Measurements from ENCODE around the gene MOSPD3.
"Not testable (repeated sequence)": the region's sequence is repeated elsewhere in the genome, so short reads cannot be mapped to it uniquely, and the experiment has no call there.

Gene MOSPD3

DNA sequence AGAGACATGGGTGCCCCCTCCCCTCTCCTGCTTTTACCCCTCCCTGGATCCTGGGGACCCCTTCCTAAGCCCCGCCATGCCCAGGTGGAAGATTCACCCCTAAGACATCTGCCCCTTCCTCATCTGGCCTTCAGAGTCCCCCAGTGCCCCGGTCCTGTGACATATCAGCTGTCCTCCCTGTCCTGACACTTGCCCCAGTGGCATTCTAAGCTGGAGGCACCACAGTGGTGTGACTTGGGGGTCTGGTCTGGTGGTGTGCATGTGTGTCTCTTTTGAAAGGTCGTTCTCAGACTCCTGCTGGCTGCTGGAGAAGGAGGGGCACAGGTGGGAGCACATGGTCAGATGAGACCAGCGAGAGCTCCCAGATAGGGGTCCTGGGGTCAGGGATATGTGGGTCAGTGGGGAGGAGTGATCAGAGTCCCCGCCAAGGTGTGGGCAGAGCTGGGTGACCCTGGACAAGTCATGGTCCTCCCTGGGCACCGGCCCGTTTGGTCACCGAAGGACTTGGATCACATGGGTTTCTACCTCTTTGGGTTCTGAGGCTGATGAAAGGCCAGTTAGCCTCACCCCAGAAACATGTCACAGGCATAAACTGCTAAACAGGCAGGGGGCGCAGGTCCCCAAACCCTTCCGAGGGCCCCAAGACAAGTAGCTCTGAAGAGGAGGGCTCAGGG, 29.7 kb downstream of the MOSPD3 start:
- H3K4me3 ChIP-seq (ENCODE audit: low read length): no peak overlapping the region
- no peak for DNase-seq (ENCODE audit: low read depth, low spot score)

DNA sequence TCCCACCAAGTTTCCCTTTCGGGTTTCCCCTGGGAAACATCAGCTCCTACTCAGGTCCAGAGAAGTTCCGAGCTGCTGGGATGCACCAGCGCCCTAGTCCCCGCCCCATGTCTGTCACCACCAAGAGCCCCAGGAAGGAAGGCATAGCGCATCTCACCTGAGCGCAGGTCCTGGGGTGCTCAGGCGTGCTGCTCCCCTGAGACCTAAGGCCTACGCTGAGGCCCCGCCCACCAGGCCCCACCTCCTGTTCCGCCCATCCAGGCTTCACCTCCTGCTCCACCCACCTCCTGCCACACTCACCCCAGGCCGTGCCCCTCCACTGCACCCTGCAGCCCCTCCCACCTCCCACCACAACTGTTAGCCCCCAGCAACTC, 30.2 kb downstream of the MOSPD3 start:
- DNase-seq (ENCODE audit: low read depth, low spot score): peak; percentile 23
- H3K4me3 ChIP-seq (ENCODE audit: low read length): no peak overlapping the region

DNA sequence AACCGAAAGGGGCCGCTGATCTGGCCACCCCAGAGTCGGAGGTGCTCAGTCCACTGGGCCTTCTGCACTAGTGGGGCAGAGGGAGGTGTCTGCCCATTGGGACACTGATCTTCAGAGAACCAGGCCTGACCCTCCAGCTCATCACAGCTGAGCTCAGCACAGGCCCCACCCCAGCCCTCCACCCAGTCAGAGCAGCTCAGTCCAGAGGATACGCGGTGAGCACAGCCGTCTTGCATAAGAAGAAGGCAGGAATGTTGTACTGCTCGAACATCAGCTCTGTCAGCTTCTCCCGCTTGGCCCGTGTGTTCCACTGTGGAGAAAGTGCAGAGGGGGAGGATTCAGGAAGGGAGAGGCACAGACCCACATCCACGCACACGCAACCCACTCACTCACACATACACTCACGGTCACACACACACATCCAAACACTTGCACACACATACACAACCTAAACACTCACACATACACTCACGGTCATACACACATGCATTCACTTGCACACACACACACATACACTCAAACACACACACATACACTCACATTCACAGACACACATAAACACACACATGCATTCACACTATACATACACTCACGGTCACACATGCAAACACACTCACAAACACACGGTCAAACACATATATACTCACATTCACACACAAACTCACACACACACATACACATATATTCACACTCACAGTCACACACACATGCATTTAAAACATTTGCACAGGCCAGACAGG, 37.7 kb downstream of the MOSPD3 start:
- no peak for DNase-seq (ENCODE audit: low read depth, low spot score)
- H3K4me3 ChIP-seq (ENCODE audit: low read length): no peak overlapping the region

DNA sequence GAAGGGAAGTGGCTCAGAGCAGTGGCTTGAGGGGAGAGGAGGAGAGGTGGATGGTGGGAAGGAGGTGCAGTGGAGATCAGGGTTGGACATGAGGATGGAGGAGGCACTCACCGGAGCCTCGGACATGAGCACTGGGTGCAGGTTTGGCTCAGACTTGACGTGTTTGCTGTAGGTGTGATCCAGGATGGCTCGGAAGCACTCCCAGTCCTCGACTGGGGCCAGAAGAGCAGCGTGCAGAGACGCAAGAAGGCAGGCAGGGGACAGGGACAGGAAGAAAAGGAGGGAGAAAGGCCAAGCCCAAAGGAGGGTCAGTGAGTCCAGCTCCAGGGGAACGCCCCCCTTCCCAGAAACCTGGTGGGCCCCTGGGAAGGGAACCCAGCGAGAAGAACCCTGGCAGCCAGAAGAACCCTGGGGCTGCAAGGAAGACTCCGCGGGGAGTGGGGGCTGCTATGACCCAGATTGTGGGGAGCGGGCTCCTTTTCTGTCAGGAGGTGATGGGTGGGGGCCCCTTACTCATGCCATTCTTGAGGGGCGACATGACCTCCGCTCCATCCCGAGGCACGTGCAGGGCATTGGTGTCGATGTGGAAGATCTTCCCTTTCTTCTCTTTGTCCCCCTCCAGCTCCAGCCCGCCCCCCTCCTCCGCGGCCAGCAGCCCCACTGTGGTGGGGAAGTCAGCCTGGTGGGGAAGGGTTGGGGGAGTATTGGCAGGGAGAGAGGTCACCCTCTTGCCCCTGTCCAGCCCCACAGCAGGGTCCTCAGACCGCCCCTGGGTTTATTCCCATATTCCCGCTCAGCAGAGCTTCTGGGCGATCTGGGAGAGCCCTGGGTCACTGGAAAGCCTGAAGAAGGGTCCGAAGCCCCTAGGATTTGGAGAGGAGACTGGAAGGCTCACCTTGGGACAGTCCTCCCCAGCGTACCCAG, 42.8 kb downstream of the MOSPD3 start:
- H3K4me3 ChIP-seq (ENCODE audit: low read length): no peak overlapping the region
- DNase-seq (ENCODE audit: low read depth, low spot score): no peak

DNA sequence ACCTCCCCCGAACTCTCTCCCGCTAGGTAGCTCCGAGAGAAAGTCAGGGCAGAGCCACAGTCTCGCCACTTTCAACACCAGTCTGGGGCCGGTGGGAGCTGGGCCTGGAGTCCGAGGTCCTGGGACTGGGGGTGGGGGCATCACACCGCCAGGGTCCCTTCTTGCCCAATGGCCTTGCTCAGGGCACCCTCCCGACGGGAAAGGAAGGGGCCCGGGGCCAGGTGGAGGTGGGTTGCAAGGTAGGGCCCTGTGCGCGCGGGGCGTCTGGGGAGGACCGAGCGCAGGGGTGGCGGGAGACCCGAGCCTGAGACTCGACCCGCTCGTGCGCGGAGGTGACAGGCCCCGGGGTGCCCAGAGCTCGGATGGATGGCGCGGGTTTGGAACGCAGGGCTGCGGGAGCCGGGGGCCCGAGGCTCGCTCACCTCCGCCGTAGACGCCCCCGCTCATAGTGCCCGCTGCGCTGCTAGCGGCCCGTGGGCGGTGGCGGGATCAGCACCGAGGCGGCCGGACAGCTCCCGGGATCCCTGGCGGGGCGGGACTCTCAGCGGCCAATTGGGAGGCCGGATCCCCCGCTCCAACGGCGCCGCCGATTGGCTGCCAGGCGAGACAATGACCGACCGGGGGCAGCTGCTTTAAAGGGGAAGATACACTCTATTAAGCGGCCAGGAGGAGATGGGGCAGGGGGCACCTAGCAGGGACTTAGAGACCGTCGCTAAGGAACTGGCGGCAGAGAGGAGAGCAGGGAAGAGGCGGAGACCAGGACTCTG, 43.8 kb downstream of the MOSPD3 start, which contains the start of gene ACTL6B:
Gene ACTL6B (minus strand): TSS at position 541 of the 767 bp plus-strand sequence. CDS start 94 bp downstream, at position 447.
- no peak within 1 kb of the TSS for H3K4me3 ChIP-seq (ENCODE audit: low read length)
- no peak for DNase-seq (ENCODE audit: low read depth, low spot score)

DNA sequence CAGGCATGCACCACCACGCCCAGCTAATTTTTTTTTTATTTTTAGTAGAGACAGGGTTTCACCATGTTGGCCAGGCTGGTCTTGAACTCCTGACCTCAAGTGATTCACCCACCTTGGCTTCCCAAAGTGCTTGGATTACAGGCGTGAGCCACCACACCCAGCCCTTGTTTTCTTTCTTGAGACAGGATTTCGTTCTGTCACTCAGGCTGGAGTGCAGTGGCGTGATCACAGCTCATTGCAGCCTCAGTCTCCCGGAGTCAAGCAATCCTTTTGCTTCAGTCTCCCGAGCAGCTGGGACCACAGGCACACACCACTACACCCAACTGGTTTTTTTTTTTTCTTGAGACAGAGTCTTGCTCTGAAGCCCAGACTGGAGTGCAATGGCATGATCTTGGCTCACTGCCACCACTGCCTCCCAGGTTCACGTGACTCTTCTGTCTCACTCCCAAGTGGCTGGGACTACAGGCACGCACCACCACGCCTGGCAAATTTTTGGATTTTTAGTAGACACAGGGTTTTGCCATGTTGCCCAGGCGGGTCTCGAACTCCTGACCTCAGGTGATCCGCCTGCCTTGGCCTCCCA, 49.9 kb downstream of the MOSPD3 start:
- not testable (repeated sequence) for DNase-seq (ENCODE audit: low read depth, low spot score); H3K4me3 ChIP-seq (ENCODE audit: low read length)
